ENCODE results near the gene GSTT2B. TPM values are rescaled to one million over a fixed set of nuclear protein-coding genes. Genes with fewer than 3 reads are reported as not detected.
"Not testable (repeated sequence)": the region's sequence is repeated elsewhere in the genome, so short reads cannot be mapped to it uniquely, and the experiment has no call there.

Gene GSTT2B
- total RNA-seq, 1 donor from 2014 or later = 4.9 TPM

GRCh38 chr22:24002851-24003250 lies 41.9 kb upstream of the GSTT2B start:
- Histone ChIP-seq H3K4me1 (peaks cover 27% of the 10 kb centered on the region), H3K27ac (replicated peaks) (no peak overlapping the region), H3K36me3 (no peaks in the 10 kb centered on the region), H3K4me3 (no peak overlapping the region), H3K27me3 (ENCODE audit: low read depth) (no peaks in the 10 kb centered on the region), H3K9me3 (replicated peaks) (no peaks in the 10 kb centered on the region)
- no peak for DNase-seq
- no peak for TF ChIP-seq CTCF (IDR thresholded peaks at IDR 0.05; ENCODE audit: borderline replicate concordance)
- intact Hi-C loops (cut with micrococcal nuclease) = no loop called here

GRCh38 chr22:24002272-24002671 lies 41.3 kb upstream of the GSTT2B start:
- no peak for DNase-seq
- intact Hi-C loops (cut with micrococcal nuclease) = no loop called here
- H3K36me3 ChIP-seq = no peaks in the 10 kb centered on the region
- no peak for TF ChIP-seq CTCF (IDR thresholded peaks at IDR 0.05; ENCODE audit: borderline replicate concordance)
- H3K27me3 ChIP-seq (ENCODE audit: low read depth) = no peaks in the 10 kb centered on the region
- peaks cover 27% of the 10 kb centered on the region for H3K4me1 ChIP-seq
- H3K27ac ChIP-seq (replicated peaks) = peak overlapping the region; percentile 19
- H3K9me3 ChIP-seq (replicated peaks) = no peaks in the 10 kb centered on the region
- no peak overlapping the region for H3K4me3 ChIP-seq

- no peak for TF ChIP-seq CTCF (IDR thresholded peaks at IDR 0.05; ENCODE audit: borderline replicate concordance)
- Histone ChIP-seq H3K36me3 (no peaks in the 10 kb centered on the region), H3K4me3 (no peak overlapping the region), H3K4me1 (peaks cover 27% of the 10 kb centered on the region), H3K27ac (replicated peaks) (no peak overlapping the region), H3K9me3 (replicated peaks) (no peaks in the 10 kb centered on the region), H3K27me3 (ENCODE audit: low read depth) (no peaks in the 10 kb centered on the region)
- no peak for DNase-seq
- intact Hi-C loops (cut with micrococcal nuclease) = no loop called here
Measured at GRCh38 chr22:24001314-24001713, 40.3 kb upstream of the GSTT2B start.

GRCh38 chr22:23999779-24000178 lies 38.8 kb upstream of the GSTT2B start:
- DNase-seq = not testable (repeated sequence)

GRCh38 chr22:23997092-23997491 lies 36.1 kb upstream of the GSTT2B start:
- H3K4me3 ChIP-seq = no peak overlapping the region
- intact Hi-C loops (cut with micrococcal nuclease) = no loop called here
- H3K36me3 ChIP-seq = no peaks in the 10 kb centered on the region
- H3K27me3 ChIP-seq (ENCODE audit: low read depth) = no peaks in the 10 kb centered on the region
- DNase-seq = no peak
- no peak overlapping the region for H3K27ac ChIP-seq (replicated peaks)
- H3K4me1 ChIP-seq = peaks cover 3% of the 10 kb centered on the region
- H3K9me3 ChIP-seq (replicated peaks) = no peaks in the 10 kb centered on the region
- TF ChIP-seq CTCF (IDR thresholded peaks at IDR 0.05; ENCODE audit: borderline replicate concordance) = no peak

More at GRCh38 chr22:23999779-24000178, 38.8 kb upstream of the GSTT2B start:
- H3K9me3 ChIP-seq (replicated peaks); intact Hi-C loops (cut with micrococcal nuclease); H3K4me3 ChIP-seq; H3K27me3 ChIP-seq (ENCODE audit: low read depth); H3K36me3 ChIP-seq; H3K27ac ChIP-seq (replicated peaks): not testable (repeated sequence)
- H3K4me1 ChIP-seq = peaks cover 12% of the 10 kb centered on the region

GRCh38 chr22:23993581-23994177 lies 32.7 kb upstream of the GSTT2B start:
- H3K27me3 ChIP-seq (ENCODE audit: low read depth); DNase-seq; H3K4me3 ChIP-seq; H3K36me3 ChIP-seq; H3K4me1 ChIP-seq; H3K9me3 ChIP-seq (replicated peaks); intact Hi-C loops (cut with micrococcal nuclease); H3K27ac ChIP-seq (replicated peaks): not testable (repeated sequence)

- H3K4me3 ChIP-seq; H3K27me3 ChIP-seq (ENCODE audit: low read depth); H3K9me3 ChIP-seq (replicated peaks); intact Hi-C loops (cut with micrococcal nuclease); DNase-seq; H3K4me1 ChIP-seq; H3K27ac ChIP-seq (replicated peaks); H3K36me3 ChIP-seq: not testable (repeated sequence)
Measured at GRCh38 chr22:23993080-23993479, 32.1 kb upstream of the GSTT2B start.

GRCh38 chr22:23989583-23990244 lies 28.7 kb upstream of the GSTT2B start:
- intact Hi-C loops (cut with micrococcal nuclease); H3K4me1 ChIP-seq; DNase-seq; H3K4me3 ChIP-seq; H3K27ac ChIP-seq (replicated peaks); H3K27me3 ChIP-seq (ENCODE audit: low read depth); H3K9me3 ChIP-seq (replicated peaks); H3K36me3 ChIP-seq: not testable (repeated sequence)

GRCh38 chr22:23986538-23987178 lies 25.7 kb upstream of the GSTT2B start:
- H3K36me3 ChIP-seq; H3K27me3 ChIP-seq (ENCODE audit: low read depth); H3K9me3 ChIP-seq (replicated peaks); DNase-seq; H3K4me1 ChIP-seq; intact Hi-C loops (cut with micrococcal nuclease); H3K27ac ChIP-seq (replicated peaks); H3K4me3 ChIP-seq: not testable (repeated sequence)

Data from left ventricle myocardium inferior (tissue), 1 donor.